K562 treated with DMSO at 1 percent for 12 hours (cell line): ENCODE results near the gene XPNPEP1. TPM values are rescaled to one million over a fixed set of nuclear protein-coding genes. Genes with fewer than 3 reads are reported as not detected.

ENCODE experiments used
- total RNA-seq: library from RNA; unstranded; fragments of 300-600 nt; gene quantifications from 2 replicates; pipeline ENCODE4 v1.2.3, GENCODE V29; 2022; ENCODE audit not compliant: insufficient read depth

Gene XPNPEP1
- total RNA-seq = 35.3 and 54.8 TPM in 2 replicates

DNA sequence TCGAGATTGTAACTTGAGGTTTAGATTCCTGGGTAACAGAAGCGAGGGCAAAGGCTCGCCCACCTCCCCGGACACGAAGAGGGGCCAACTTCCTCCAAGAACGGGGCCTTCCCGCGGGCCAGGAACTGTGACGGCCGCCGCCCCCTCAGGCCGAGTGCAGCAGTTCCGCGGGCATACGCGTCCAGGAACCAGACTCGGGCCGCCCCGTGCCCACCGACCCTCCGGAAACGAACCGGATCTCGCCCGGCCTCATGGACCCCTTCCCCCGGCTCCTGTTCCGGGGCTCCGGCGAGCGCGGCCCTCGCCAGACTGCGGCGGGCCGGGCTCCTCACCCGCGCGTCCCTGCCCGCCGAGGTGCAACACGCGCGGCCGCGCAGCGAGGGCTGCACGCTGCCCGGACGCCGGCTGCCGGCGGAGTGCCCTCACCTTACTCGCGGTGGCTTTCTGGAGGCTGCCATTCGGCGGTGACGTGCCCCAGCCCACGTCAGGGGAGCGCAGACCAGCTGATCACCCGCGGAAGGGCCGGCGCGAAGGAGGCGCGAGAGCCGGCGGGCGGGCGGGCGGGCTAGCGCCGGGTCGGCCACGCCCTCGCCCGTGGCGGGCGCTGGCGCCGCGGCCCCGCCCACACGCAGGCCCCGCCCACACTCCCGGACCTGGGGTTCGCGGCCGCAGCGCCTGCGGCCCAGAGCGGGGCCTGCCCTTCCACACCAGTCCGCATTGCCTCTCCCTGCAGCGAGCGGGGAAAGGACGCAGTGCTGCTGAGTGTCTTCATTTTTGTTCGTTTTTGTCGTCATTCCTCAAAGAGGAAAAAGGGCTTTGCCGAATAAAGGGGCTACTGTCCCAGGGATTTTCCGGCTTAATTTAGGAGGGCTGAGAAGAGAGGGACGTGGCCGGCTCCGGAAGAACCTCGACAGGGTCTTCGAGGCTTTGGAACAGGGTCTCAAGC lies at the start of gene XPNPEP1:
XPNPEP1 (minus strand) TSS at position 536 of the 946 bp plus-strand sequence; CDS start at position 458, 78 bp downstream.

Other genes with a start within 250 kb of the XPNPEP1 start
- gene ADD3, start 84.5 kb upstream of the XPNPEP1 start, total RNA-seq = 15.0 and 50.2 TPM in 2 replicates